HG02610 (cell line): ENCODE data around the gene STRN.
"Not testable (repeated sequence)": the region's sequence is repeated elsewhere in the genome, so short reads cannot be mapped to it uniquely, and the experiment has no call there.

Experiments used
- ATAC-seq: cut with Tn5 transposase; IDR thresholded peaks from one replicate; pipeline ENCODE4 v1.9.1; 2021; ENCODE audit warnings: mild to moderate bottlenecking, moderate library complexity; ENCODE audit not compliant: unreplicated experiment

The STRN gene

DNA sequence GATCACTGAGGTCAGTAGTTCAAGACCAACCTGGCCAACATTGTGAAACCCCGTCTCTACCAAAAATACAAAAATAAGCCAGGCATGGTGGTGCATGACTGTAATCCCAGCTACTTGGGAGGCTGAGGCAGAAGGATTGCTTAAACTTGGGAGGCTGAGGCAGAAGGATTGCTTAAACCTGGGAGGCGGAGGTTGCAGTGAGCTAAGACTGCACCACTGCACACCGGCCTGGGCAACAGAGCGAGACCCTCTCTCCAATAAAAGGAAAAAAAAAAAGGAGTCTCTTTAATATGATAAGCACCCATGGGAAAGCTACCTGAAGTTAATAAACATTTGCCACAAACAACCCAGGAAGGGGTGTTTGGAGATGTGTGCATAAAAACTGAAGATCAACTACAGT lies 2.6 kb downstream of the STRN start:
- ATAC-seq, result no peak

DNA sequence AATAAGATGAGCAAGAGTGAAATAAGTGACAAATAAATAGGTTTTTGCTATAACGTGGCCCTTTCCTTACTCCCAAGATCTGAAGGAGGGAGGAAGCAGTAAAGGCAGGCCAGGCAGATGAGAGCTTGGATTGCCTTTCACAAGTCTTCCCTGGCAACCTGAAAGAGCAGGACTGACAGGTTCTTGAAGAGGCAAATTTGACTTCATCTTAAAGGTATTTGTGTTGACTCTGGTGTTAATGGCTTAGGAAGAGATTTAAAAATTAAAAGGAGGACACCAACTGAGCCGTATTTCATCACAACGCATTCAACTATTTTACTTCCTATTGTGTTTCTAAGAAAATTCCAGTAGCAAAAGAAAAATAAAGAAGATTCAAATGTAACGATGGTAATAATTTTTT lies 3.2 kb downstream of the STRN start:
- ATAC-seq, result no peak

DNA sequence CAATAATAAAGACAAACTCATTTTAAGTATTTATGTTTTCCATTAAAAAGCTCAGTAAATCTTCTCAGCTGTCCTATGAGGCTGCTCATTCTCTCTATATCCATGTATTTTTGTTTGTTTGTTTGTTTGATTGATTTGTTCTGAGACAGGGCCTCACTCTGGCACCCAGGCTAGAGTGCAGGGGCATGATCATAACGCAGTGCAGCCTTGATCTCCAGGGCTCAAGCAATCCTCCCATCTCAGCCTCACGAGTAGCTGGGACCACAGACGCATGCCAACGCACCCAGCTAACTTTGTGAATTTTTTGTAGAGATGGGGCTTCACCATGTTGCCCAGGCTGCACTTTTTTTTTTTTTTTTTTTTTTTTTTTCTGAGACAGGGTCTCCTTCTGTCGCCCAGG lies 5.6 kb downstream of the STRN start:
- no peak for ATAC-seq

DNA sequence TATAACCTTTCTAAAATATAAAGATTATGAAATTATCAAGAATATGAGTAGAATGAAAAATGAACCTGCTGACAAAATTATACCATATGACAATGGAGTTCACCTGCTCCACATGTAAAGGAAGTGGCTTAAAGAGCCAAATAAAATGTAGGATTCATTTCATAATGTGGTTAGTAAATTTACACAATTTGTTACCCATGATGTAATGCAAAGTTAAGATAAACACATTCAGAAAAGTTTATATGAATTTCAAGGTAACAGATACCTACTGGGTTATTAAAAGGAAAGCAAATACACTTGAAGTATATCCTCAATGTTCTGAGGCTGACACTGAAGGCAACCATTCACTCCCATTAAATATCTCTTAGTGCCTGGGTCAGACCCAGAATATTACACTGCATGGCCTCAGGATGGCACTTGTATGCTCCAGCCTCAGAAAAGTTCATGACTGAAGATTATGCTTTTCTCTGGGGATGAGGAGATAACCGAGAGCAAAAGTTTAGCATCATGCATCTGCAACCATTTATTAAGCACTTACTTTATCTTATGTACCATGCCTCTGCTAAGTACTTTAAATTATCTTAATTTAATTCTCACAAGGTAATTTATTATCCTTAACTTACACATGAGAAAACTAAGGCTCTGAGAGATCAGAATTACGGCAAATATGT lies 6.2 kb downstream of the STRN start:
- ATAC-seq, result no peak

DNA sequence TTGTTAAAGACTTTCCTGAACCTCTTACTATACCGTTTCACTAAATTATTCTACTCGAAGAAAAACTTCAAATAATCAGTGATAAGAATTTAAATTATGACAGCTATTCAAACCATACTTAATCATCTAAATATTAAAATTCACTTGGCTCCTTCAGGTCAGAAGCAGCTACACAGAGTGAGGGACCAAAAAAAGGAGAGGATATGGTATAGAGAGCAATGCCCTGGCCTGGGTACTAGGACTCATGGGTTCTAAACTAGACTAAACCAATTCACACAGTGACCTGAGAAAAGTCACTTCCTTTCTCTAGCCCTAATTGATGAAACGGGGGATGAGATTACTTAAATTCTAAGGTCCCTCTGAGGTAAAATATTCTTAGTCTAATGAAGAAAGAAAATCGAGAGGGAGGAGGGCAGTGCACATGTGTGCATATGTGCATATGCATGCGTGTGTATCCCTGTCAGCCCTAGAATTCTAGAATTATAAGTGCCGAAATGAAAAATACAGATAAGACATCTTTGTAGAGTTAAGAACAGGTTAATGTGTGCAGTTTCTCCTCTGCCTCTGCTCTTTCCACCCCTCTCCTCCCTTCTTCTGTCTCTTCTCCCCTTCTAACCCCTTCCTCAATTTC lies 11.2 kb downstream of the STRN start:
- ATAC-seq, result no peak

DNA sequence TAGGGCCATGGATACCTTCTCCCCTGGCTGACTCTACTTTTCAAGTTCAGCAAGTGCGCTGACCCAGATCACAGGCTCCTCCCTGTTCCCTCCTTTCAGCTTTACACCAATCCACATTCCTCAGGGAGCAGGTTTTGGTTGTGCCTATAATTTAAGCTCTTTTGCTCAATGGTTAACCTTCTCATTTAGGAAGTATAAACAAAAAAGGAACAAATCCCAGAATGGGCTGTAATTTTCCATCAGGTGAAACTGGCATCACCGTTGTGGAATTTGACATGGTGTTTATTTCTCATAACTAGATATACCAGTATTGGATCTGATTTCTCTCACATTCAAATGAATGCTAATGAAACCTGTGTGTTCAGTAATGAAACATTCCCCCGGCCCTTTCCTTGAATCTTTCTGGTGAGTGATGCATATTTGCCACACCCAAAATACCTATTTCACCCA lies 13.6 kb downstream of the STRN start:
- no peak for ATAC-seq

DNA sequence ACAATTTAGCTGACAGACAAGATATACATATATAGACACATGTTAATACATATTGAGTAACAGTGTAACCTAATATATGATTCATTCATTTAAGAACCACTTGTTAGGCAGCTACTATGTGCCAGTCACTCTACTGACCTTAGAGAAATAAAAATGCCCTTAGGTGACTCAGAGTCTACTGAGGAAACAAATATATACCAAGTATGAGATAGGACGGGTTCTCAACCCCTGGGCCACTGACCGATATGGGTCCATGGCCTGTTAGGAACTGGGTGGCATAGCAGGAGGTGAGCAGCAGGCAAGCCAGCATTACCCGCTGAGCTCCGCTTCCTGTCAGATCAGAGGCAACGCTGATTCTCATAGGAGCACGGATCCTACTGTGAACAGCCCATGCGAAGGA lies 14.8 kb downstream of the STRN start:
- no peak for ATAC-seq

DNA sequence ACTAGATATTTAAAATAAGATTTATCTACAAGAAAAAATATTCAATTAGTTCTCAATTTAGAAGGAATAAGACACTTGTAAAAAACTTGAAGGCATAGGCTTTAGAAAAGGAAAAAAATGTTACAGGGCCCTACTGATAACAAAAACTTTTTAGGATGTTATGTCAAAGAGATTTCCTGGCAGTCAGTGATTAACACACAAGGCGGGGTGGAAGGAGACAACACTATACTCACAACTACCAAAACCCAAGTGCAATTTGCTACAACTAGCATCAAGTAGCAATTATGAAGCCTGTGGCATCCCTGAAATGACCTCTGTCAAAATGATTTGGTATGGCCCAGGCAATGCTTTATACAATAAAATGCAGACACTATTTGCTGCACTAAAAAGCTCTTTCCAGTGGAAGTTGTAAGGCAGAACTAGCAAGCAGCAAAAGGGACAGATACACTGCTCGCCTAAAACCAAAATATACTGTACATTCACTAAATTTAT lies 15.3 kb downstream of the STRN start:
- ATAC-seq, result no peak

DNA sequence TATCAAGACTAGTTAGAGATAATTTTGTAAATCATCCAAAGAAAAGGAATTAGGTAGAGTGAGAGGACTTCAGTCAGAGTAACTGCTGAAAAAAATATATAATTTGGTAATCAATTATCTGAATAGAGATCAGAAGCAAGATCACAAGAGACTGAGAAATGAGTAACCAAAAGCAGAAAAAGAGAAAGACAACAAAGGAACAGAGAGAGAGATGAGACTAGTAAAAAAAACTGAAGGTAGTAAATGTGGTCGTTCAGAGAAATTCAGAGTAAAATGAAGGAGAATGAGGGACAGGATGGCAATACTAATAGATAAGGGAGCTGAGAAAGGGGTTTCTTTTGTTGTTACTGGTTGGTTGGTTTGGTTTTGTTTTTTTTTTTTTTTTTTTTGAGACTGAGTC lies 16.5 kb downstream of the STRN start:
- ATAC-seq, result no peak

DNA sequence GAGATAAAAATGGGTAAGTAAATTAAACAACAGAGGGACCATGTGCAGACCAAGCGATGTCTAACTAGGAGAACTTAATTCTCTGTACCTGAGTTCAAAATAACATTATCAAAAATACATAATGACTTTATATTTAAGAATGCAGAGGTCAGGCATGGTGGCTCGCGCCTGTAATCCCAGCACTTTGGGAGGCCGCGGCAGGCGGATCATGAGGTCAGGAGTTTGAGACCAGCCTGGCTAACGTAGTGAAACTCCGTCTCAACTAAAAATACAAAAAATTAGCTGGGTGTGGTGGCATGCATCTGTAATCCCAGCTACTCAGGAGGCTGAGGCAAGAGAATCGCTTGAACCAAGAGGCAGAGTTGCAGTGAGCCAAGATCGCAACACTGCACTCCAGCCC lies 21.1 kb downstream of the STRN start:
- ATAC-seq, result not testable (repeated sequence)

DNA sequence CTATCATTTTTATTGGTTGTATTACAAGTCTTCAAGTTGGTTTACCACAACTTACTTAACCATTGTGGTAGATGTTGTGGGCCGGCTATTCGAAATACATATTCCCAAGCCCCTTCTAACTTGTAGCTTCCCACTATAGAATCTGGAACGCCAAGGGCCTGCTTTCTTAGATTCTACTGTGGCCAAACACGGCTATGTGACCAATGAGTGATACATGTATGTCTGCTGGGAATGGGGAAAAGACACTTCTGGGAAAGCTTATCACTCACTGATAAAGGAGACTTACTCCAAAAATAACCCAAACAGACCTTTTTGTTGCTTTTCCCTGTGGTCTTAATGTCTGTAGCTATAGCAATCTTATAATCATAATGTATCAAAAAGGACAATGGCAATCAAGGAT lies 24.5 kb downstream of the STRN start:
- no peak for ATAC-seq

DNA sequence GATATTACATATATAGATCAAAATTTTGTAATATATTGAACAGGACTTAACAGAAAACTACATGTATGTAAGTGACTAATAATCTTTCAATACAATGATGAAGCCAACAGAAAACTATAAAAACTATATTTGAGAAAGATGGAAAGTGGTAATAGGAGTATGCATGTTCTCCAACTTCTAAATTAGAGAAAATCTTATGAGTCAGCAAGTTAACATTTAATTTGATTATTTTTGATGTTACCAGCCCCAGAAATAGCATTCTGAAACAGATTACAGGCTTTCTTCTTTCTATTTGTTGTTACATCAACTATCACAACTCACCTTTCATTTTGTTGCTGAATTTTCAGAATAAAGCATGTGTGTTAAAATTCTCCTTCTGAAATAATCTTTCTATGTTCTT lies 29.8 kb downstream of the STRN start:
- ATAC-seq, result not testable (repeated sequence)

DNA sequence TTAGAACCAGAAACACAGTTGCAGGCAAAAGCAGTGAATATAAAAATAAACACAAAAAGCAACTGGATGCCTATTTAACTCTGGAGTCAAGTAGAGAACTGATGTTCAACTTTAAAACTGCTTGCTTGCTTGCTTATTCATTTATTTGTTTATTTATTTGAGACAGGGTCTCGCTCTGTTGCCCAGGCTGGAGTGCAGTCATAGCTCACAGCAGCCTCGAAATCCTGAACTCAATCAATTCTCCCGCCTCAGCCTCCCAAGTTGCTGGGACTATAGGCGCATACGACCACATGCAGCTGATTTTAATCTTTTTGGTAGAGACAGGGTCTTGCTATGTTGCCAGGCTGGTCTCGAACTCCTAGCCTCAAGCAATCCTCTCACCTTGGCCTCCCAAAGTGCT lies 34.6 kb downstream of the STRN start:
- ATAC-seq, result not testable (repeated sequence)

DNA sequence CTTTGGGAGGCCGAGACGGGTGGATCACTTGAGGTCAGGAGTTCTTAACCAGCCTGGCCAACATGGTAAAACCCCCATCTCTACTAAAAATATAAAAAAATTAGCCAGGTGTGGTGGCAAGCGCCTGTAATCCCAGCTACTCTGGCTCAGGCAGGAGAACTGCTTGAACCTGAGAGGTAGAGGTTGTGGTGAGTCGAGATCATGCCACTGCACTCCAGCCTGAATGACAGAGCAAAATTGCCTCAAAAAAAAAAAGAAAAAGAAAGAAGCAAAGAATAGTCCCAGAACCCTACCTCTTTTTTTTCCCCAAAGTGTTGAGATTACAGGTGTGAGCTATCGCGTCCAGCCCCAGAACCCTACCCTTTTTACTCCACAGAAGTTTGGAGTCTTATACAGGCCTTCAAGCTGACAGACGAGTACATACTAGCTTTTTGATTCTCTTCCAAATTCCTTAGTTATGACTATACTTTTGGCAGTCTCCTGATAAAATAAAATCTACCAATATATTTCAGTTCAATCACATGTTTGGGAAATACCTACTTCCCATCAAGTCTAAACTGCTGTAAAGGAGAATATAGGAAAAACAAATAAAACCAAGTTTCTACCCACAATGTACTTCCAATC lies 35.4 kb downstream of the STRN start:
- not testable (repeated sequence) for ATAC-seq

DNA sequence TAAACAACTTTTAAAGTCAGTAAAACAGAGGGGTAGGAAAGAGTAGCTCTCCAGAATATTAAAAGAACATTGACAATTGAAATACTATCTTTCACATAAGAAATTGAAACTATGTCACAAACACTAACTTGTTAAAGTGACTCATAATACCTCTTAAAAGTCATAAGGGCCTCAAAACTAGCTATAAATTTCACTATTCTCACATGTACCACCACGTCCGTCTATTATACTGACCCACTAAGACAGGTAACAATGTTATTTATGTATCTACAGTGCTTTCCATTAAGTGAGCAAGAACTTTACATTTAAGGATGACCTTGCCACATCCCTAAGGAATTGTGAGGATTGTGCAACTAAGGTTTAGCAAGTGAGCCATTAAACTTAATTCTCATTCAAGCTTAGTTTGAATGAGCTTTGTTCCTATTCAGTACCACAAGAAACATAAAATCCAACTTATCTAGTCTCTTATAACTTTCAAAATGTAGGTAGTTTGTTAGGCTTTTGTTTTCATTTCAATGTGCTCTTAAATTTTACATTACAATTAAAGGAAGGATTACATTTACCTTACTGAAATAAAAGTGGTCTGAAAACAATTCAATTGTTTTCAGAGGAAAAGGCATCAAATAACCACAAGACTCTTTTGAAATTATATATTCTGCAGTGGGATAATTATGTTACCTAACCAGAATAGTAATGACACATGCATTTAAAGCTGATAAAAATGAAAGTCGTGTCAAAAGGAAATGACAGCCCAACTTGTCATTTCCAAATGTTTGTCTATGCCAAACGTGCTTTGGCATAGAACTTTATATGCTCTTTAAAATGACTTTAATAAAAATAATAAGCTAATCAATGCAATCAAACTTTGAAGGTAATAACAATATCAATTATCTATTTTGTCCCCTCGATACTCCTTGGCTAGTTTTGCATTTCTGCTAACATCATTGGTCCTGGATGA lies 39.9 kb downstream of the STRN start:
- not testable (repeated sequence) for ATAC-seq

DNA sequence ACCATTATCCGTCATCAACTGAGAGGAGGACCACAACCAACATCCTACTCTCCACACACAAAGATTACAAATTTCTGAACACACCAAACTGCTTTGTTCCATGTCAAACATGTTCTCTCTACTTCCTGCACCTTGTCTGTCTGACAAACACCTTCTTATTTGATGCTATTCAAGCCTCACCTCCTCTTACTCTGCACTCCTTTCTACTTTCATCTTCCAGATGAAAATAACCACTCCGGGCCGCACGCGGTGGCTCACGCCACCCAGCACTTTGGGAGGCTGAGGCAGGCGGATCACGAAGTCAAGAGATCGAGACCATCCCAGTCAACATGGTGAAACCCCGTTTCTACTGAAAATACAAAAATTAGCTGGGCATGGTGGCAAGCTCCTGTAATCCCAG lies 43.7 kb downstream of the STRN start:
- not testable (repeated sequence) for ATAC-seq

DNA sequence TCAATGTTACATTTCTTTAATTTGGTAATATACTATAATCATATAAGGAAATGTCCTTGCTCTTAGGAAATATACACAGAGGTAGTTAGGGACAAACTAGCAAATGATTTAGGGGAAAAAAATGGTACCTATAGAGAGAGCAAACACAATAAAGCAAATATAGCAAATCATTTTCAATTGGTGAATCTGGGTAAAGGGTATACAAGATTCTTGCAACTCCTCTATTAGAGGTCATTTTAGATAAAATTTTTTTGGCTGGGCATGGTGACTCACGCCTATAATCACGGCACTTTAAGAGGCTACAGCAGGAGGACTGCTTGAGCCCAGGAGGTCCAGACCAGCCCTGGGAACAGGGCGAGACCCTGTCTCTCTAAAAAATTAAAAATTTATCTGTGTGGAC lies 44.4 kb downstream of the STRN start:
- no peak for ATAC-seq

DNA sequence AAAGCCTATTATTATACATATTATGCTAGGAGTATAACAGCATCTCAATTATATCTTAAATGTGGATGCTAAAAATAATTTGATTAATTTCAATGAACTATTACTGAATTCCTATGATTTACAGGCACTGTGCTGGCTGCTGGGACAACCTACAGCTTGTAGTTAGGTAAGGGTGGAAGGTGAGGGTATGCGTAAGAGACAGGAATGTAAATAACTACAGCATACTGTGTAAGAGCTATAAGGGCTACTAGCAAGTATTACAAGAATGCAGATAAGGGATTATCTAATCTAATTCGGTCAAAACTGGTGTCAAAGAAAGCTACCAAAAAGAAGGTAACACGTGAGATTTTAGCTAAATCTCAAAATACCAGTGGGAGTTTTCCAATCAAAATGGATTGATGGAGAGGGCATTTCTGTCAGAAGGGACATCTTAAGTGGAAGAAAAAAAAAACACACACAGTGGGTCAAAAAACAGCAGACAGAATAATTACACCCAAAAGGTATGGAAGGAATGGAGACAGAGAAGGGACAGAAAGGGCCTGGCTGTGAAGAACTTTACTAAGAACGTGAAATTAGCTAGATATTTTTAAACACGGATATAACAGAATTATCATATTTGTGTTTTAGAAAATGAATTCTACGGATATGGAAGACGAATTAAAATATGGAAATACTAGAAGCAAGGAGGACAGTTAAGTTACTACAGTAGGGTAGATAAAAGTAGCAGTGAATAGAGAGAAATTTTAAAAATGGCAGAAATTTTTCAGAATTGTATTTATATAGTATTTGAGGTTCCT lies 47.1 kb downstream of the STRN start:
- ATAC-seq, result no peak

DNA sequence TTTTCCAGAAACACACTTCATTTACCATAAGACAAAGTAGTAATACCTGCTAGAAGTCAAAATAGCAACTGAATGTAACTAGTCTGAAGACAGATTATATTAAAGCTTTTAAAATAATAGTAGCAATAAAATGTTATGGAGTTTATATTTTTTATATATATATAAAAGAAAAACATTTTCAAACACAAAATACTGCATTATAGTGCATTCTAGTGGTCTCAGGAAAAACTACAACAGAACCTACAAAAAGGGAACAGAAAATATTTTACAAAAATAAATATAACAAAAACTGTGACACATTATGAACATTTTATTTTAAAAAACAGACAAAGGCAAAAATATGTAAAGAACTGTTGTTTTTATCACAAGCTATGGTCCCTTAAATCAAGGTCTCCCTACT lies 48.0 kb downstream of the STRN start:
- no peak for ATAC-seq

DNA sequence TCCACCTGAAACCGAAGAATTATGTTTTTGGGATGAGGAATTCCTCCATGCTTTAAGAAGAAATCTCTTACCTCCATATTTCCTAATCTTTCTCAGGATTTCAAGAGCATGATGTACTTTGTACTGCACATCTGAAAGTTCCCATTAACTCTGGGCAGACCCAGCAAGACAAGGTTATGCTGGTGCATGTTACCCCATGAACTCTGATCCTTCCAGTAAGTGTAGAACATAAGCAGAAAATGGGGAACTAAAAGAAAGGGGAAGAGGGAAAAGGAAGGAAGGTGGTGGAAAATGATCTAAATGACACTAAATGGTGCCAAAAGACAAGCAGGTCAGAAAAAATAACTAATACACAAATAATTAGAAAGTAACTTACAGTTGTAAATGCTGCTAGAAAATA lies 50.7 kb downstream of the STRN start:
- ATAC-seq, result no peak
